Stimulated activated naive CD8-positive, alpha-beta T cell treated with anti-CD3 and anti-CD28 coated beads, Interleukin-15, Interleukin-2, amounts not matched to agents 100 ng/mL and 50 ng/mL, for 24 hours (primary cell): Measurements from ENCODE around the gene FUZ.

Source experiments
- H3K27ac Mint-ChIP-seq: one replicate; pipeline ENCODE4 v1.8.0; 2021; ENCODE audit warnings: mild to moderate bottlenecking, mixed read lengths
- H3K27me3 Mint-ChIP-seq: one replicate; pipeline ENCODE4 v1.8.0; 2021; ENCODE audit warnings: mixed read lengths
- H3K36me3 Mint-ChIP-seq: one replicate; pipeline ENCODE4 v1.8.0; 2021; ENCODE audit warnings: low read depth, mixed read lengths
- H3K4me1 Mint-ChIP-seq: one replicate; pipeline ENCODE4 v1.8.0; 2021; ENCODE audit warnings: low read depth, mixed read lengths
- H3K4me3 Mint-ChIP-seq: one replicate; pipeline ENCODE4 v1.8.0; 2021; ENCODE audit warnings: mild to moderate bottlenecking, mixed read lengths
- H3K9me3 Mint-ChIP-seq: one replicate; pipeline ENCODE4 v1.8.0; 2021; ENCODE audit warnings: mixed read lengths

Gene FUZ

GRCh38 chr19:49855277-49855675 is 42.2 kb upstream of the FUZ start:
- Mint-ChIP-seq H3K27ac (peak overlapping the region; percentile 49), H3K9me3 (no peaks in the 10 kb centered on the region), H3K27me3 (no peaks in the 10 kb centered on the region), H3K36me3 (peaks cover 14% of the 10 kb centered on the region), H3K4me1 (peaks cover 19% of the 10 kb centered on the region), H3K4me3 (no peak overlapping the region)

DNA sequence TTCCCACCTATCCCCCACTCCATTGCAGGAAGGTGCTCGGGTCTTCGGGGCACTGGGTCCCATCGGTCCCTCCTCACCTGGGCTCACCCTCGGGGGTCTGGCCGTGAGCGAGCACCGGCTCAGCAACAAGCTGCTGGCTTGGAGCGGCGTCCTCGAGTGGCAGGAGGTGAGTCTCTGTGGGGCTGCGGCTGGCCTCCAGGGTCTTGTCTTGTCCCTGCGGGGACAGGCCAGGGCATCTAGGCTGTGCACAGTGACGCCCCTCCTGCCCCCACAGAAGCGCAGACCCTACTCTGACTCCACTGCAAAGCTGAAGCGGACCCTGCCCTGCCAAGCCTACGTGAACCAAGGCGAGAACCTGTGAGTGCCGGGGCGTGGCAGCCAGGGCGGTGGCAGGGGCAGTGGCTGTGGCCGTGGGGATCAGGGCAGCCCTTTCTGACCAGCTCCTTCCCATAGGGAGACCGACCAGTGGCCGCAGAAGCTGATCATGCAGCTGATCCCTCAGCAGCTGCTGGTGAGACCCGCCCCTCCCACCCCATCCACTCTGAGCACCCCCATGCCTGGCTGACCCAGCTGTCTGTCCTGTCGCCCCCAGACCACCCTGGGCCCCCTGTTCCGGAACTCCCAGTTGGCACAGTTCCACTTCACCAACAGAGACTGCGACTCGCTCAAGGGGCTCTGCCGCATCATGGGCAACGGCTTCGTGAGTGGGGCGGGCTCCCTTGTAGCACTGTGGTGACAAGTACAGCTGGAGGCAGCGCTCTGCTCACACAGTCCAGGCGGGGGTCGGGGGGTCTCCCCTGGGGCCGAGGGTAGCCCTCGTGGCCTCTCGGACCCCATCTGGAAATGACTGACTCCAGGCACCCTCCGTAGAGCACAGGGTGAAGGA is 41.5 kb upstream of the FUZ start:
- peak overlapping the region; percentile 49 for H3K27ac Mint-ChIP-seq
- peaks cover 25% of the 10 kb centered on the region for H3K4me1 Mint-ChIP-seq
- no peaks in the 10 kb centered on the region for H3K27me3 Mint-ChIP-seq
- H3K4me3 Mint-ChIP-seq = no peak overlapping the region
- H3K9me3 Mint-ChIP-seq = no peaks in the 10 kb centered on the region
- peaks cover 18% of the 10 kb centered on the region for H3K36me3 Mint-ChIP-seq

GRCh38 chr19:49853852-49854377 is 40.8 kb upstream of the FUZ start:
- Mint-ChIP-seq H3K4me1 (peaks cover 29% of the 10 kb centered on the region), H3K27ac (no peak overlapping the region), H3K9me3 (no peaks in the 10 kb centered on the region), H3K4me3 (no peak overlapping the region), H3K27me3 (no peaks in the 10 kb centered on the region), H3K36me3 (peaks cover 18% of the 10 kb centered on the region)

DNA sequence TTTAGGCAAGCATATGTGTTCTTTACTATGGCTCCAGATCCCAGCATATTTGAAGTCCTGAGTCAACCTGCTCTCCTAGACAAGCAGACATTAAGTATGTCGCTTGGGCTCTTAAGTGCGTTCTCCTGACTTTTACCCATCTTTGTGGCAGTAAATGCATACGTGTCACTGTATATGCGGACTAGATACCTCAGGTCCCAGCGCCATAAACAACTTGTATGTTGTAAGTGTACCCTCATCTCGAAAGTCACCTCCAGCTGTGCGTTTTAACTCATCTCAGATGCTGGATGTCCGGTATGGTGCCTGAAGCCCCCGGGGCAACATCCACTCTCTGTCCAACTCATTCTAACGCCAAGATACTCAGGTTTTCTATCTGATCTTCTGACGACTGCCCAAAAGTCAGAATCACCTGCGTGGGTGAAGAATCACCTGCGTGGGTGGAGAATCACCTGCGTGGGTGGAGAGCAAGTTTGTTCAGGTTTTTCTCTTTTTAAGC is 39.6 kb upstream of the FUZ start:
- Mint-ChIP-seq H3K27me3 (no peaks in the 10 kb centered on the region), H3K36me3 (peaks cover 18% of the 10 kb centered on the region), H3K9me3 (no peaks in the 10 kb centered on the region), H3K4me1 (peaks cover 41% of the 10 kb centered on the region), H3K27ac (peak overlapping the region; percentile 54), H3K4me3 (peak overlapping the region; percentile 81)

GRCh38 chr19:49851456-49852259 is 38.6 kb upstream of the FUZ start:
- Mint-ChIP-seq H3K27me3 (no peaks in the 10 kb centered on the region), H3K27ac (peak overlapping the region; percentile 54), H3K9me3 (no peaks in the 10 kb centered on the region), H3K36me3 (peaks cover 18% of the 10 kb centered on the region), H3K4me1 (peaks cover 45% of the 10 kb centered on the region), H3K4me3 (peak overlapping the region; percentile 81)

DNA sequence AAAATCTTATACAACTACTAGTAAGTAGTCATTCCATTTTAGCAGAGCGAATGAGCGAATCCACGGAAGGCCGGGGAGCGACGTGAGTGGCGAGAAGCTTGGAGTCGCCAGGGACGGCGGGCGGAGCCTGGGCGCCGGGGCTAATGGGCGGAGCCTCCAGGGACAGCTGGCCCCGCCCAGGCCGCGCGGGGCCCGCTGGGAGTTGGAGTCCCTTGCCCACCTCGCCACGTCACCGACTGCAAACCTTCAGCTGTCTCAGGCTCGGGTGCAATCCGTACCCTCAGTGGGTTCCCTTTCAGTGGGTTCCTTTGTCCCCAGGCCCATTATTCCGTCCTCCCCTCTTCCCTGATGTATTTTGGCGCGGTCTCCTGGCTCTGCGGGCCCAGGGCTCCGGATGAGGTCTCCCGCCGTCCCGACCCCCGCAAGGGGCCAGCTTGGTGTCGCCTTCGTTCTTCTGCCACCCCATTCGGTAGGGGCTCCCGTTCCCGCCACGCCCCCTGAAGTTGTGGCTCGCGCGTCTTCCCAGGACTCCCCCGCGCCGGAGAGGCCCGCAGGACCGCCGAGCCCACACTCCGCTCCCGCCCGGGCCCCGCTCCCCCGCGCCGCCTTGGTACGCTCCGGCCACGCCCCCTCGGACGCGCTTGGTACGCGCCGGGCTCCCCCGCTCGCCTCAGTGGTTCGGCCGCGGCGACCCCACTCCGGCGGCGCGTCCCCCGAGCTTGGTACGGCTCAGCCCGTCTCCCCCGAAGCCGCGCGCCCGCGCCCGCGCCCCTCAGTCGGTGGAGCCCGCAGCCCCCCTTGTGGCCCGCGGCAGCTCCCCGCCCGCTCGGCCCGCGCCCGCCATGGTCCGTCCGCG is 37.6 kb upstream of the FUZ start, which contains the start of gene PTOV1:
Gene PTOV1 (plus strand): TSS at position 673 of the 856 bp plus-strand sequence.
- Mint-ChIP-seq H3K36me3 (peaks cover 13% of the 10 kb centered on the region), H3K4me1 (peaks cover 45% of the 10 kb centered on the region), H3K27ac (peak within 1 kb of the TSS; percentile 91), H3K9me3 (no peaks in the 10 kb centered on the region), H3K27me3 (no peaks in the 10 kb centered on the region), H3K4me3 (peak within 1 kb of the TSS; percentile 86)

DNA sequence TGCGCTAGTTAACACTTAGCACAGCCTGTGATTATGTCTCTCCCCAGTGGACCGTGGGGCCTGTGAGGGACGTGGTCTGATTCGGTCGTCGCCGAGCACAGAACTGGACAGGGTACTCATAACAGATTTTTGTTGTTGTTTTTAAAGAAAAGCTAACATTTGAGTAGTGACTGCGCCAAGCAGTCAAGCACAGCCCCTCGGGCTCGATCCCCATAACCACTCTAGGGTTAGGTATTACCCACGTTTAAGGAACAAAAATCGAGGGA is 37.1 kb upstream of the FUZ start:
- peak overlapping the region; percentile 86 for H3K4me3 Mint-ChIP-seq
- no peak overlapping the region for H3K27ac Mint-ChIP-seq
- H3K27me3 Mint-ChIP-seq = no peaks in the 10 kb centered on the region
- peaks cover 45% of the 10 kb centered on the region for H3K4me1 Mint-ChIP-seq
- no peaks in the 10 kb centered on the region for H3K9me3 Mint-ChIP-seq
- peaks cover 8% of the 10 kb centered on the region for H3K36me3 Mint-ChIP-seq

DNA sequence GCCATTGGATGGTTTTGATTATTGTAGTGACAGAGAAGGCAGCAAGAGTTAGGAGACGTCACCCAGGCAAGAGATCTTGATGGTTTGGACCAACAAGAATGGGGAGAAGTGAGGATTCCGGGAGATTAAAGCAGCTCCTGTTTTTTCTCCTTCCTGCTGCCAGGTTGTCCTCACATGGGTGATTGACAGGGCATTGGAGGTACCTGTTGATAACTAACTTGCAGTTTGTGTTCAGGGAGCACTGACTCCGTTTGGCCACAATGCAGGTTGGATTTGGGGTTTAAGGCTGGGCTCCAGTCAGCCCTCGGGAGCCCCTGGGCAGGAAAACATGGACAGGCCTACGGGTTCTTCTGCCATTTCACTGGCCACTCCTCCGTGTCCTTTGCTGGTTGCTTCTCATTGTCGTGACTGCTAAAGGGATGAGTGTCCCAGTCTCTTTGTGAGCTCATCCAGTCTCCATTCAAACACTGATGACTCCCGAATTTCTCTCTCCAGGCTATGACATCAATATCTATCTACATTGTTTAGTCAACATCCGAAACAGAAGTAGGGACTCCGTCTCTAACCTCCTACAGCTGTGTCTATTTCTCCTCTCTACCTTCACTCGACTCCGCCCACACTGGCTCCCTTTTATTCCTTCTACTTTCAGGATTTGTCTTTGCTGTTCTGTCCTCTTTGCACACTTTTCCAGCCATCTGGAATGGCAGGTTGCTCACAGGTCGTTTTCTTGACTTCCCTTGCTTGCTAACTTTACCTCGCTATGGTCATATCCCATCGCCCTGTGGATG is 36.5 kb upstream of the FUZ start:
- H3K36me3 Mint-ChIP-seq = peaks cover 8% of the 10 kb centered on the region
- no peak overlapping the region for H3K27ac Mint-ChIP-seq
- H3K27me3 Mint-ChIP-seq = no peaks in the 10 kb centered on the region
- H3K4me3 Mint-ChIP-seq = peak overlapping the region; percentile 86
- H3K4me1 Mint-ChIP-seq = peaks cover 45% of the 10 kb centered on the region
- H3K9me3 Mint-ChIP-seq = no peaks in the 10 kb centered on the region

DNA sequence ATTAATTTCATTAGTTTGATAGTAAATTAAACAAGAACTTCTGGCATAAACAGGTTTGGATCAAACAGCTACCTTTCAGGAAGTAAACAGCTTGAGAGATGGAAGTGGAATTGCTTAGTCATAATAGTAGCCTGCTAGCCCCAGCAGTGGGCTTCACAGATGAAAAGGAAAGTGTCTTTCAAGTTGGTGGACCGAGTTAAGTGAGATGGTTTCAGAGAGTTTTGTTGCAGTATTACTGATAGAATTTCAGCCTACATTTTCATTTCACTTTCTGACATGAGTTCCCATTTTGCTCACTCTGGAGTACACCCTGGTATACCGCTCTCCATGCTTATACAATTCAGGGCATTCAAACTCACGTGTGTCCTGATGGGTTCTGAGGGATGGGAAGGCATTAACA is 35.8 kb upstream of the FUZ start:
- H3K36me3 Mint-ChIP-seq = peaks cover 8% of the 10 kb centered on the region

GRCh38 chr19:49847731-49848696 is 34.9 kb upstream of the FUZ start:
- Mint-ChIP-seq H3K36me3 (peaks cover 8% of the 10 kb centered on the region), H3K4me1 (peaks cover 38% of the 10 kb centered on the region), H3K4me3 (no peak overlapping the region), H3K27me3 (no peaks in the 10 kb centered on the region), H3K9me3 (no peaks in the 10 kb centered on the region), H3K27ac (no peak overlapping the region)

More for the DNA sequence above, 35.8 kb upstream of the FUZ start:
- Mint-ChIP-seq H3K27me3 (no peaks in the 10 kb centered on the region), H3K27ac (no peak overlapping the region), H3K4me3 (peak overlapping the region; percentile 8), H3K9me3 (no peaks in the 10 kb centered on the region), H3K4me1 (peaks cover 45% of the 10 kb centered on the region)

GRCh38 chr19:49846408-49846807 is 33.3 kb upstream of the FUZ start:
- Mint-ChIP-seq H3K27ac (no peak overlapping the region), H3K27me3 (no peaks in the 10 kb centered on the region), H3K4me3 (no peak overlapping the region), H3K4me1 (peaks cover 27% of the 10 kb centered on the region), H3K9me3 (no peaks in the 10 kb centered on the region), H3K36me3 (peaks cover 4% of the 10 kb centered on the region)

GRCh38 chr19:49845414-49845813 is 32.3 kb upstream of the FUZ start:
- Mint-ChIP-seq H3K36me3 (peaks cover 4% of the 10 kb centered on the region), H3K4me1 (peaks cover 27% of the 10 kb centered on the region), H3K27ac (no peak overlapping the region), H3K9me3 (no peaks in the 10 kb centered on the region), H3K27me3 (no peaks in the 10 kb centered on the region), H3K4me3 (no peak overlapping the region)
